ENCODE results near the gene ZBTB38.
A peak's percentile ranks its signal among the peaks of the same experiment; 100 is the strongest.

Gene ZBTB38

GRCh38 chr3:141388823-141389621, 20.7 kb downstream of the ZBTB38 start:
- FAIRE-seq: no peak

- FAIRE-seq: no peak
Observed at GRCh38 chr3:141389703-141390102, 21.4 kb downstream of the ZBTB38 start.

- no peak for FAIRE-seq
Observed at GRCh38 chr3:141390747-141391146, 22.4 kb downstream of the ZBTB38 start.

- no peak for FAIRE-seq
Observed at GRCh38 chr3:141391298-141391990, 23.1 kb downstream of the ZBTB38 start.

- no peak for FAIRE-seq
Observed at GRCh38 chr3:141391991-141392316, 23.6 kb downstream of the ZBTB38 start.

GRCh38 chr3:141392416-141392815, 24.1 kb downstream of the ZBTB38 start:
- no peak for FAIRE-seq

GRCh38 chr3:141392897-141393734, 24.8 kb downstream of the ZBTB38 start:
- no peak for FAIRE-seq

GRCh38 chr3:141393735-141394076, 25.4 kb downstream of the ZBTB38 start:
- FAIRE-seq: no peak

GRCh38 chr3:141394560-141394959, 26.3 kb downstream of the ZBTB38 start:
- no peak for FAIRE-seq

- FAIRE-seq: no peak
Observed at GRCh38 chr3:141395005-141395589, 26.8 kb downstream of the ZBTB38 start.

GRCh38 chr3:141397996-141398395, 29.7 kb downstream of the ZBTB38 start:
- FAIRE-seq: no peak

- FAIRE-seq: no peak
Observed at GRCh38 chr3:141399200-141399599, 30.9 kb downstream of the ZBTB38 start.

GRCh38 chr3:141400073-141400971, 32.0 kb downstream of the ZBTB38 start:
- peak; percentile 16 for FAIRE-seq

- FAIRE-seq: peak; percentile 56
Observed at GRCh38 chr3:141401095-141401494, 32.8 kb downstream of the ZBTB38 start.

GRCh38 chr3:141401573-141402475, 33.5 kb downstream of the ZBTB38 start:
- no peak for FAIRE-seq

GRCh38 chr3:141402476-141403171, 34.3 kb downstream of the ZBTB38 start:
- no peak for FAIRE-seq

GRCh38 chr3:141403576-141403975, 35.3 kb downstream of the ZBTB38 start:
- no peak for FAIRE-seq

GRCh38 chr3:141405025-141405424, 36.7 kb downstream of the ZBTB38 start:
- no peak for FAIRE-seq

GRCh38 chr3:141405591-141405990, 37.3 kb downstream of the ZBTB38 start:
- FAIRE-seq: no peak

- FAIRE-seq: no peak
Observed at GRCh38 chr3:141406265-141406664, 38.0 kb downstream of the ZBTB38 start.

All from A204.1 (cell line).